CD4-positive, alpha-beta T cell treated with Interleukin-15 for 1 hour (primary cell): ENCODE data around the gene IRAK1.
"Not testable (repeated sequence)": the region's sequence is repeated elsewhere in the genome, so short reads cannot be mapped to it uniquely, and the experiment has no call there.

Source experiments
- DNase-seq: peaks from one replicate; pipeline ENCODE4 v3.0.0-alpha.2; 2020

The IRAK1 gene

DNA sequence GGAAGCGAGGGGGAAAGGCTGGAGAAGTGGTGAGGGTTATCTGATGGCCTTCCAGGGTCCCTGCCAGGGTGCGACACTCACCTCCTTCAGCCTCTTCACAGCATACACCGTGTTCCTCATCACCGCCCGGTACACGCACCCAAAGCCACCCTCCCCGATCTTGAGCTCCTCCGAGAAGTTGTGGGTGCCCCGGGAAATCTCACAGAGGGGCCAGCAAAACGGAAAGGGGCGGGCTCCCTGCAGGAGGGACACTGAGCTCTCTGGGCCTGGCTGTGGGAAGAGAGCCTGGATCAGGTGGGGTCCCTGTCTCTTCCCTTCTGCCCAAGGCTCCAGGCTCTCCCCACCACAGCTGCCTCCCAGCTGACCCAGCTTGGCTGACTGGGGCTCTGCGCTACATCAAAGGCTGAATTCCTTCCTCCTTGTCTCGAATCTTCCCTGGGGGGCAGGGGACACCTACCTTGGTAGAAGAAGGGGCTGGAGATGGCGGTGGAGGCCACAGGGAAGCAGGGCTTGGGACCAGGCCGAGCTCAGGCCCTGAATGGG, 1.1 kb downstream of the IRAK1 start:
- DNase-seq: no peak

GRCh38 chrX:154017766-154018517, 1.8 kb downstream of the IRAK1 start:
- DNase-seq: no peak

DNA sequence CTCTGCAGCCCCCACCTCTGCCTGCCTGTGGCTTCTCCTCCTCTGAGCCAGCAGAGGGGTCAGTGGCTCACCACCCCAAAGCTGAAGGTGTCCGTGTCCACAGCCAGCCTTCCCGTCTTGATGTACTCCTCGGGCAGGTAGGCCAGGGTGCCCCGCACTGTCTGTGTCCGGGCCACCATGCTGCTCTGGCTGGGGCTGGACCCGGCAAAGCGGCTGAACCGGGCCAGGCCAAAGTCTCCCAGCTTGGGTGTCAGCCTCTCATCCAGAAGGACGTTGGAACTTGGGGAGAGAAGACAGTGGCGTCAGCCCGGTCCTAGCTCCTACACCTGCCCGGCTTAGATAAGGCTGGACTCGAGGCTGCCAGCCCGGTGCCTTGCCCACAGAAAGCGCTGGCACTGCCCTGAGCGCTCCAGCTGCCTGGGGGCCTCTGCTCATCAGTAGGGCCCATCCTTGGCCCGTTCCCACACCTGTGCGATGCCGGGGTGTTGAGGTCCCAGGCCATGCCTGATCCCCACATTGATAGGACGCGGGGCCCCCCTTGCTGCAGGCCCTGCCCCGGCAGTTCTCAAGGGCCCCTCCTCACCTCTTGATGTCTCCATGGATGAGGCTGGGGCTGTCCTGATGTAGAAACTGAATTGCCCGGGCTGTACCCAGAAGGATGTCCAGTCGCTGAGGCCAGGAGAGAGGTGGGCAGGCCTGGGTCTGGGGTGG, 3.2 kb downstream of the IRAK1 start:
- no peak for DNase-seq

GRCh38 chrX:154015581-154016264, 4.0 kb downstream of the IRAK1 start:
- no peak for DNase-seq

GRCh38 chrX:154014429-154015380, 5.0 kb downstream of the IRAK1 start:
- DNase-seq: no peak

GRCh38 chrX:154013614-154014360, 5.9 kb downstream of the IRAK1 start:
- peak; percentile 51 for DNase-seq

DNA sequence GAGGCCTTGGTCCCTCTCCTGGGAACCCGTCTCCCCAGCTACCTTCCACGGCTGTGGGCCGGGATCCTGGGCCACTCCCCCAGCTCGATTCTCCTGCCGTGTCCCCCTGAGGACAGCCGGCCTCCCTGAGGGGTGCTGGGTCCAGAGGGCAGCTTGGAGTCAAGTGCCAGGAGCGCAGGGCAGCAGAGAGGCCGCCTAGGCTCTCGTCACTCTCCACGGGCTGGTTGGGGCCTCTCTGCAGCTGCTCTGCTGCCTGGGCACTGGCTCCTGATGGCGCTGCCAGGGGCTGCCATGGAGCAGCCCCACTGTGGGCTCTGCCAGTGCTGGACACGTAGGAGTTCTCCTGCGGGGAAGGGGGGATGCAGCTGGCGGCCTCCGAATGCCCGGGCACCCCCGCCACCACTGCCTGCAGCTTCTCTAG, 6.7 kb downstream of the IRAK1 start:
- DNase-seq: no peak

GRCh38 chrX:154012336-154012991, 7.2 kb downstream of the IRAK1 start:
- no peak for DNase-seq

DNA sequence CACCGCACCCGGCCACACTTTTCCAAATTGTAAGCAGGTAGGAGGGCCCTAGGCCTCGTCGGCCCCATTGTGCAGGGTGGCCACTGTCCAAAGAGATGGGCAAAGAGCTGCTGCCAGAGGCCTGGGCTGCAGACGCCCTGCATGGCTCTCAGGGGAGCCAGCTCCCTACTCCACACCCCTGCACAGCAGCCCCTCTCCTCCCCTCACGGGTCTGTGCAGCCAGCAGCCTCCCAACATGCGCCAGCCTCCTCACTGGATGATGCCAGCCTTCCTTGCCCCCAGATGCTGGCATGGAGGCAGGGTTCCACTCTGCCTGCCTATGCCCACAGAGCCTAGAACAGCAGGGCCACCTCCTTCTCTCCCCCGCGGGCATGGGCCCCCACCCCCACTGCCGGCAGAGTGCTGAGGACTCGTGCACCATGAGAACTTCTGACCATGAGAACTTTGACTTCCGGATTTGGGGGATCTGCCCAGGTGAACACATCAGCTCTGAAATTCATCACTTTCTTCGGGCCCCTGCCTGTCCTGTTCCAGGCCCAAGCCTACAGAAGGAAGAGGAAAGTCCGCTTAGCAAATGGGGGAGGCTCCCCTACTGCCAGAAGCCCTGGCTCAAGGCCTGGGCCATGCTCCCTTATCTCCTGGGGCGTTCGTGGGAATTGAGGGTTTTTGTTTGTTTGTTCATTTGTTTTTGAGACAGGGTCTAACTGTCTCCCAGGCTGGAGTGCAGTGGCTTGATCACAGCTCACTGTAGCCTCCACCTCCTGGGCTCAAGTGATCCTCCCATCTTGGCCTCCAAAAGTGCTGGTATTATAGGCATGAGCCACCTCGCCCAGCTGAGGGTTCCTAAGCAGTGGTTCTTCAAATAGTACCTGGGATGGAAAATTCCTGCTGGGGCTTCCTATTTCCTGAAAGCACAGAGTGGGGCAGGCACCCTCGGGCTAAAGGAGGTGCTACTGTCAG, 8.0 kb downstream of the IRAK1 start:
- no peak for DNase-seq

GRCh38 chrX:154010330-154011087, 9.2 kb downstream of the IRAK1 start:
- peak; percentile 56 for DNase-seq

DNA sequence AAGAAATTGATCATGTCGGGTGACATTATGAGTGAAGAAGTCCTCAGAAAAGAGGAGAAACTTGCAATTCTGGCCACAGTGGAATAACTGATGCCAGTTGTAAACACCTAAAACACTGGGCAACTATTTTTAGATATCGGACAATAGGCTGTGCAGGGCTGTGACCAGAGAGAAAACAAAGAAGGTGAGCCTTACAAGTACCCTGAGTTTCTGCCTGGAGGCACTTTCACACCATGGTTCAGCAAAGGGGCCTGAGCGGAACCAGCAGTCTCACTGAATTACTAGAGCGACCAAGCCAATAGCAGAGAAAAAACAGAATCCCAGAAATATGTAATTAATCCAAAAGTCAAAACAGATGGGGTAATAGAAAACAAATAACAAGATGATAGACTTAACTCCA, 11.2 kb downstream of the IRAK1 start:
- DNase-seq: no peak

- no peak for DNase-seq
Measured at GRCh38 chrX:154006947-154007346, 12.8 kb downstream of the IRAK1 start.

GRCh38 chrX:154004315-154004714, 15.4 kb downstream of the IRAK1 start:
- no peak for DNase-seq

DNA sequence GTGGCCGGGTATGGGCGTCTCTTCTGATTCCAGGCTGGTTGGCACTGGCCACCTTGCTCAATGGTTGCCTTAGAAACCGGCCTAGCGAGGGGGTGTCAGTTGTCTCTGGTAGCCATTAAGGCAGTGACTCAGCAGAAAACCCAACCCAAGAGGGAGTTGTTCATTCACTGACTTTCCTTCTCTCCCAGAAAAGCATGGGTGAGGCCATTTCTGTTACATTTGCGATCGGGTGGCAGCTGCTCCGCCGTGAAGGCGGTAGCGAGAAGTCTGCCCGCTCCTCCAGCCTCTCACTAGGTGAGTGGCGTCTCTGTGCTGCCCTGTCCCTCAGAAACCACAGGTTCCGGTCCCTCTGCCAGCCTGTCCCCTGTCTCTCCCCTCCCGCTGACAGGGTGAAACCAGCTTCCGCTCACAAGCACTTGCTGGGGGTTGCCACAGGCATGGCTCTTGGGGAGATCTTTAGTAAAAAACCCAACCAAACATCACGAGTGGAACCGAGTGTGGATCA, 17.4 kb downstream of the IRAK1 start:
- DNase-seq: peak; percentile 73

- no peak for DNase-seq
Measured at GRCh38 chrX:154000051-154000450, 19.7 kb downstream of the IRAK1 start.

DNA sequence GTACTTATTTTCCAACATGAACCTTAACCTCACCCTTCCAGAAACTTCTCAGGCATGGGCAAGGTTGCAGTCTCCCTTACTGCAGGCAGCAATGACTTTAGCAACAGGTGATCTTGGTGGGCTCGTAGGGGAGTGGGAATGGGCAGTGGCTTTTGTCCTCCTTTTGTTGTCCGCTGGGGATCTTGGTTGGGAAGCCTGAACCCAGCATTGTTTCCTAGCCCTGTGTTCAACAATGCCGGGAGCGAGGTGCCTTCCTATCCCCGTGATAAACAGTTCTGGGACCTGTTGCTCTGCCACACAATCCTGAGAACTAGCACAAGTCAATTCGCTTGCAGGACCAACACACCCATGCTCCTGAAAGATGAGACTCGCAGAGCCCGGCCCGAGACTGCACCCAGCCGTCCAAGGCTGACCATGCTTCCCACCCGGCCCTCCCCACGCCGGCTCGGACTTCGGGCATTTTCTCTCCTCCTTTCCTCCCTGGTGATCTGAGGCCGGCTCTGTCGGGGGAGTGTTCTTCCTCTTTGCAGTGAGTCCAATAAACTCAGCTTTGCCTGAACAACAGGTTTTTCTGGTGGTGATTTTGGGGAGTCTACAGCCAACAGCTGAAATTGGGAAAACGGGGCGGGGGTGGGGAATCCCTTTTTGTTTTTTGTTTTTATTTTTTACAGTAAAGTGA, 20.2 kb downstream of the IRAK1 start:
- DNase-seq: no peak

DNA sequence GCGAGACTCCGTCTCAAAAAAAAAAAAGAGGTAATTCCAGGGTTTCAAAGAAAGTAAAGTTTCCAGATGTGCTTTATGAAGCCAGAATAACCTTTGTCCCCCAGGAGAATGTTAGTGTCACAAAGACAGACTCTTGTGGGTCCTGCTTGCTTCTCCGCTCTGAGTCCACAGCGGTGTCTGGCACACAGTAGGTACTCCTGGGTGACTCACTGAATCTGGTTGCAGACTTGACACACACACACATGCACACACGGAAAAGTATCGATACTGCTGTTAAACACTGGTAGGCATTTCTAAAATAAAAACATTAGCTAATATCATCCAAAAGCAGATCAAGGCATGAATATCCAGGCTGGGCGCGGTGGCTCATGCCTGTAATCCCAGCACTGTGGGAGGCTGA, 24.2 kb downstream of the IRAK1 start:
- DNase-seq: no peak

DNA sequence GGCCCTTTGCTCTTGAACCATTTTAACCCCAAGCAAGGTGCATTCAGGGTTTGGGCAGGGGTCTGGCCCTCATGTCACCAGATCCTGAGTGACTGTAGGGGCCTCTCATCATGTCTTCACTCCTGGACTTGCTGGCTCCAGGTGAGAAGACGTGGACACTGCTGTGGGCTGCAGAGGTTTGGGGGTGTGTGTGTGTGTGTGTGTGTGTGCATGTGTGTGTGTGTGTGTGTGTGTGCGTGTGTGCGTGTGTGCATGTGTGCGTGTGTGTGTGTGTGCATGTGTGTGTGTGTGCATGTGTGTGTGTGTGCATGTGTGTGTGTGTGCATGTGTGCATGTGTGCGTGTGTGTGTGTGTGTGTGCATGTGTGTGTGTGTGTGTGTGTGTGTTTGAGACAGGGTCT, 25.3 kb downstream of the IRAK1 start:
- DNase-seq: not testable (repeated sequence)
